DOHH2 (cell line): Measurements from ENCODE around the gene SIDT1.

Experiments
- CTCF ChIP-seq: fragments of 200-600 bp; sonication (generic); IDR thresholded peaks from one replicate; pipeline ENCODE4 v1.5.1; 2014; ENCODE audit warnings: antibody characterized with exemption, mild to moderate bottlenecking, low read depth, low read length; ENCODE audit not compliant: poor library complexity, severe bottlenecking
- EZH2phosphoT487 ChIP-seq: fragments of 200-600 bp; sonication (generic); IDR thresholded peaks from 2 replicates; pipeline ENCODE4 v1.6.1; 2017; ENCODE audit warnings: borderline replicate concordance, mild to moderate bottlenecking, antibody characterized with exemption, low read length, moderate library complexity, mixed read lengths

GRCh38 chr3:113560271-113560670, 27.9 kb downstream of the SIDT1 start:
- TF ChIP-seq CTCF (no peak), EZH2phosphoT487 (no peak)
